Activated CD8-positive, alpha-beta memory T cell treated with anti-CD3 and anti-CD28 coated beads, Interleukin-2, amount 10 ng/mL, durations not matched to agents 7 days and 5 days (primary cell): ENCODE data around the gene SKI. TPM values are rescaled to one million over a fixed set of nuclear protein-coding genes. Genes with fewer than 3 reads are reported as not detected.

Source experiments
- ATAC-seq: fragments of 150-1000 bp; cut with Tn5 transposase; one replicate; pipeline ENCODE4 v1.10.0; 2021; ENCODE audit warnings: moderate library complexity
- CTCF ChIA-PET: fragments of 350-600 bp; sonication (Branson Sonifier 250); formaldehyde crosslinking; loops from one replicate; lab custom pipeline; 2021; ENCODE audit warnings: antibody characterized with exemption; lab: Charles Lee
- DNase-seq: peaks from one replicate; pipeline ENCODE4 v3.0.0-alpha.2; 2020
- H3K27ac Mint-ChIP-seq: one replicate; pipeline ENCODE4 v1.8.0; 2021; ENCODE audit warnings: mild to moderate bottlenecking, mixed read lengths
- H3K27me3 Mint-ChIP-seq: one replicate; pipeline ENCODE4 v1.8.0; 2021; ENCODE audit warnings: mixed read lengths
- H3K36me3 Mint-ChIP-seq: one replicate; pipeline ENCODE4 v1.8.0; 2021; ENCODE audit warnings: mild to moderate bottlenecking, mixed read lengths
- H3K4me1 Mint-ChIP-seq: one replicate; pipeline ENCODE4 v1.8.0; 2021; ENCODE audit warnings: mixed read lengths
- H3K4me3 Mint-ChIP-seq: one replicate; pipeline ENCODE4 v1.8.0; 2021; ENCODE audit warnings: mild to moderate bottlenecking, moderate library complexity, mixed read lengths
- H3K9me3 Mint-ChIP-seq: one replicate; pipeline ENCODE4 v1.8.0; 2022; ENCODE audit warnings: low read depth, mixed read lengths
- total RNA-seq, 2 experiments: library from RNA; stranded (reverse); gene quantifications; one replicate each; pipeline ENCODE4 v1.2.3, GENCODE V29; 2021

Gene SKI
- total RNA-seq, 2 experiments from 2014 or later = 35.0 to 42.9 TPM

- Mint-ChIP-seq H3K4me1 (no peaks in the 10 kb centered on the region), H3K27me3 (no peaks in the 10 kb centered on the region), H3K4me3 (no peak overlapping the region), H3K27ac (no peak overlapping the region), H3K9me3 (no peaks in the 10 kb centered on the region), H3K36me3 (no peaks in the 10 kb centered on the region)
- DNase-seq (no peak), ATAC-seq (no peak)
- CTCF ChIA-PET = no interaction called here
These were observed 129.1 kb downstream of the SKI start for GRCh38 chr1:2356911-2357845.

DNA sequence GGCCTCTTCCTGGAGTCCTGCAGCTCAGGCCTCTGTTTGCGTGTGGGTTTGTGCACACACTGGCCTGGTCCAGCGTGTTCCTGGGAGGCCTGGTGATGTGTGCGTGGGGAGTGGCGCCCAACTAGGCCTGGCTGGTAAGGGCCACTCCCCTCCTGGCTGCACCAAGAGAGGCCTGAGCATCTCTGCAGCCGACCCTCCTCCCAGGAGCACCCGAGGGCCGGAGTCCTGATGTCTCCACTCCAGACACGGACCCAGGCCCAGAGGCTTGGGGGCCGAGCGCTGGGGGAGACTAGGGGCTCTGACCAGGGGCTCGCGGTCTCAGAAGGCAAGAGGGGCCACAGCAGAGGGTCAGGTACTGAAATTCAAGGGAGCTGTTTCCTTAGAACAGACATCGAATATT lies 130.0 kb downstream of the SKI start:
- H3K27ac Mint-ChIP-seq = no peak overlapping the region
- H3K4me1 Mint-ChIP-seq = no peaks in the 10 kb centered on the region
- H3K27me3 Mint-ChIP-seq = no peaks in the 10 kb centered on the region
- DNase-seq = no peak
- CTCF ChIA-PET = no interaction called here
- no peaks in the 10 kb centered on the region for H3K9me3 Mint-ChIP-seq
- H3K4me3 Mint-ChIP-seq = no peak overlapping the region
- H3K36me3 Mint-ChIP-seq = no peaks in the 10 kb centered on the region
- ATAC-seq = no peak

- DNase-seq (no peak), ATAC-seq (no peak)
- no peaks in the 10 kb centered on the region for H3K36me3 Mint-ChIP-seq
- no peaks in the 10 kb centered on the region for H3K9me3 Mint-ChIP-seq
- H3K27me3 Mint-ChIP-seq = no peaks in the 10 kb centered on the region
- CTCF ChIA-PET = interaction anchor here (1.0 kb wide), 1 partner anchor 184 kb away, joined by 3 read pairs; no protein-coding TSS in a partner anchor
- H3K27ac Mint-ChIP-seq = no peak overlapping the region
- no peaks in the 10 kb centered on the region for H3K4me1 Mint-ChIP-seq
- no peak overlapping the region for H3K4me3 Mint-ChIP-seq
These were observed 130.8 kb downstream of the SKI start for GRCh38 chr1:2358651-2359640.

Other genes starting within 250 kb of the SKI start
- gene CFAP74, start 224.5 kb upstream of the SKI start, total RNA-seq = not detected
- not detected for gene GABRD, start 209.0 kb upstream of the SKI start, total RNA-seq
- 10 to 100 TPM in 1 of 2 experiments, 1 to 10 TPM in 1; 6.8 to 12.8 TPM for gene PRKCZ, start 177.9 kb upstream of the SKI start, total RNA-seq
- 10 to 100 TPM; 52.5 to 55.7 TPM for gene FAAP20, start 33.5 kb upstream of the SKI start, total RNA-seq
- gene MORN1, start 163.2 kb downstream of the SKI start, total RNA-seq = 1 to 10 TPM; 8.0 to 8.5 TPM
- gene RER1, start 163.5 kb downstream of the SKI start, total RNA-seq = 100 to 1,000 TPM; 146 to 174 TPM
- 10 to 100 TPM in 1 of 2 experiments, 1 to 10 TPM in 1; 8.7 to 12.3 TPM for gene PEX10, start 184.2 kb downstream of the SKI start, total RNA-seq
- gene PLCH2, start 248.0 kb downstream of the SKI start, total RNA-seq = 10 to 100 TPM in 1 of 2 experiments, 1 to 10 TPM in 1; 6.5 to 13.5 TPM